ENCODE data around the gene COA3.

The COA3 gene

DNA sequence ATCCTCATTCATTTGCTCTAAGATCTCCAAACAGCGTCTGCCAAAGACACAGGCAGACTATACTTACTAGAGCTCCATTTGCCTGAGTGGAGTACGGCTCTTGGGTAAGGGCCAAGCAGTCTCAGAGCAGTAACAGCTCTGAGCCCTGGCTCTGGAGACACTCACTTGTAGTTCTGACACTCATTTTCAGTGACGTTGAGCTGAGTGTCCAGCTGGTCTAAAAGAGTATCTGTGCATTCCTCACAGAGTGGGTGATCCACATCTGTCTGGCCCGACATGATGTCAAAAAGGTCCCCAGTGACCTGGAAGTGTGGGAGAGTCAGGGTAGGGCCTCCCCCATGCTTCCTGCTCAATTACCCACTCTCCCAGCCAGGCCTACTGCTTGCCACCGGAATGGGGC is 19.9 kb upstream of the COA3 start:
- TF ChIP-seq, protein P1, sequence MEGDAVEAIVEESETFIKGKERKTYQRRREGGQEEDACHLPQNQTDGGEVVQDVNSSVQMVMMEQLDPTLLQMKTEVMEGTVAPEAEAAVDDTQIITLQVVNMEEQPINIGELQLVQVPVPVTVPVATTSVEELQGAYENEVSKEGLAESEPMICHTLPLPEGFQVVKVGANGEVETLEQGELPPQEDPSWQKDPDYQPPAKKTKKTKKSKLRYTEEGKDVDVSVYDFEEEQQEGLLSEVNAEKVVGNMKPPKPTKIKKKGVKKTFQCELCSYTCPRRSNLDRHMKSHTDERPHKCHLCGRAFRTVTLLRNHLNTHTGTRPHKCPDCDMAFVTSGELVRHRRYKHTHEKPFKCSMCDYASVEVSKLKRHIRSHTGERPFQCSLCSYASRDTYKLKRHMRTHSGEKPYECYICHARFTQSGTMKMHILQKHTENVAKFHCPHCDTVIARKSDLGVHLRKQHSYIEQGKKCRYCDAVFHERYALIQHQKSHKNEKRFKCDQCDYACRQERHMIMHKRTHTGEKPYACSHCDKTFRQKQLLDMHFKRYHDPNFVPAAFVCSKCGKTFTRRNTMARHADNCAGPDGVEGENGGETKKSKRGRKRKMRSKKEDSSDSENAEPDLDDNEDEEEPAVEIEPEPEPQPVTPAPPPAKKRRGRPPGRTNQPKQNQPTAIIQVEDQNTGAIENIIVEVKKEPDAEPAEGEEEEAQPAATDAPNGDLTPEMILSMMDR (IDR thresholded peaks at IDR 0.05; ENCODE audit: low read depth, low read length), result no peak
- peak; percentile 22 to 81 for DNase-seq (ENCODE audit: low read depth in 2 of 2)
- no peak overlapping the region for H3K4me3 ChIP-seq (replicated peaks in 1 of 2; ENCODE audit: low read depth in 2 of 2, low read length in 2 of 2)

DNA sequence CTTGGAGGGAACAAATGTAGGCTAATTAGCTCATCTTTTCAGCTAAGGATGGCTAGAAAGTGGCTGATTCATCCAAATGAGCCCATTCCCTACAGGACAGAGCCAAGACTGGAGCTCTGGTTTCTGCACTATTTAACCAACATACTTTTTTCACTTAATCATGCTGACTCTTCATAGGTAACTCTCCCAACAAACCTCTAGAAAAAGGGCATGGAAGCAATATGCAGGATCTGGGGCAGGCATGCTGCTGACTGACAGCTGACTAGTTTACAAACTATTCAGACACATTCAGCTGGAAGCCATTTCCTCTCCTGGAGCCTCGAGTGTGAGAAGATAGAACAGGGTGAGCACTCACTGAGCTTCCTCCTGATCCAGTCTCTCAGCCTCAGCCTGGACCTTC is 19.4 kb upstream of the COA3 start:
- TF ChIP-seq, protein P1 (IDR thresholded peaks at IDR 0.05; ENCODE audit: low read depth, low read length), result no peak
- DNase-seq (ENCODE audit: low read depth in 2 of 2), result peak in 1 of 2 donors; percentile 77

DNA sequence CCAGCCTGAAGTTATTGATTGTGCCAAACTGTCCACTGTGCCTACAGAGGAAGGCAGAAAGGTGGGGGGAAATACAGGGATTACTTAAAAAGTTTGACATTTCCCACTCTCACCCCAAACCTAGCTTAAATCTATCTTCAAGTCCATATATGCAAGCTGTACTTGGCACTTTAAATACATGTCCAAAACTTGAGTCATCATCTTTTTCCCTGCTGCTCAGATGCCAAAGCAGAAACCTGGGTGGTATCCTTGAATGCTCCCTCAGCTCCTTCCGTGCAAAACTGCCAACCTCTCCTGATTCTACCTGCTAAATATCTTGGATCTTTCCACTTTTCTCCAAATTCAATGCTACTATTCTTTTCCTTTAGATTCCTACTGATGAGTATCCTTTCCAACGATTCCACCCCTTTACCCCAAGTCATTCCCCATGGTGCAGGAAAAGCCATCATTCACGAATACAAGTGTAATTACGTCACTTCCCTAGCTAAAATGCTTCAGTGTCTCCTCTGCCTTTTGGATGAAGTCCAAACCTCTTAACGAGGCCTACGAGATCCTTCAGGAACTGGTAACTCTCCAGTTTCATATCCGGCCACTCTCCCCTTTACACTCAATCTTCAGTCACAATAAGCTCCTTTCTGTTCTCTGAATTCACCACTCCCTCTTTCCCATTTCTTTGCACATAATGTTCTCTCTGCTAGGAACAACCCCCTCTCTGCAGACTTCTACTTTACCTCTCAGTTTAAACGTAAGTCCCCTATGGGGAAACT is 16.3 kb upstream of the COA3 start:
- H3K4me3 ChIP-seq (replicated peaks in 1 of 2; ENCODE audit: low read depth in 2 of 2, low read length in 2 of 2), result no peak overlapping the region
- TF ChIP-seq, protein P1 (IDR thresholded peaks at IDR 0.05; ENCODE audit: low read depth, low read length), result no peak
- peak; percentile 94 to 98 for DNase-seq (ENCODE audit: low read depth in 2 of 2)

More for the DNA sequence above, 19.4 kb upstream of the COA3 start:
- no peak overlapping the region for H3K4me3 ChIP-seq (replicated peaks in 1 of 2; ENCODE audit: low read depth in 2 of 2, low read length in 2 of 2)

DNA sequence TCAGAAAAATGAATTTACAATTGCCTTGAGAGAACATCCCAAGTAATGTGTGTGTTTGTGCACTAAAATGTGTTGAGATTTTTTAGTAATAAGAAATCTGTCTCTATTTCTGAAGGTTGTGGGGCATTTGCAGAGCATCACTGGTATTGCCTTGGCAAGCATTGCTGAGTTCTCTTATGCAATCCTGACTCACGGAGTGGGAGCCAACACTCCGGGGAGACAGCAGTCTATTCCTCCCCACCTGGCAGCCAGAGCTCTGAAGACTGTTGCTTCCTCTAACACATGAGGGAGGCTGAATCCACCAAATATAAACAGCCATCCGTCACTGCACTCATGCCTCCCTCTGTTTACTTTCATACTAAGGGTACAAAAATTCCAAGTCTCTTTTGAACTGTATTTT is 10.7 kb upstream of the COA3 start:
- no peak overlapping the region for H3K4me3 ChIP-seq (replicated peaks in 1 of 2; ENCODE audit: low read depth in 2 of 2, low read length in 2 of 2)
- TF ChIP-seq, protein P1 (IDR thresholded peaks at IDR 0.05; ENCODE audit: low read depth, low read length), result no peak
- DNase-seq (ENCODE audit: low read depth in 2 of 2), result peak; percentile 83 to 91

DNA sequence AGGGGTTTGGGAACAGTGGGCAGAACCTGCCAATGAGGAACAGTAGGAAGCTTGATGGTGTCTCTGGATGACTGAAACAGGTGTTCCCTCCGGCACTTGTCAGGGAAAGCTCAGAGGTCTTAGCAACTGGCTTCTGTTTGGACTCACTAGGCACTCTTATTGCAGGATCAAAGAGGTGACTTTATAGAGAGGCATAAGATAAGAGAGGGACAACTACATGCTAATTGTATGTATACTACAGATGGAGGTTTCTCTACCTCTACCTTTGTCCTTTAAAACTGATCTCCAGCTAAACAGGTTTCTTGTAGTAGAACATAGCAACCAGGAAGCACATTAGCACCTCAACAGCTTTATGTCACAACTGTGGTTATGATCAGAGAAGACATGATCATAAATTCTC is 7.7 kb upstream of the COA3 start:
- H3K4me3 ChIP-seq (replicated peaks in 1 of 2; ENCODE audit: low read depth in 2 of 2, low read length in 2 of 2), result no peak overlapping the region
- DNase-seq (ENCODE audit: low read depth in 2 of 2), result no peak
- TF ChIP-seq, protein P1 (IDR thresholded peaks at IDR 0.05; ENCODE audit: low read depth, low read length), result no peak

DNA sequence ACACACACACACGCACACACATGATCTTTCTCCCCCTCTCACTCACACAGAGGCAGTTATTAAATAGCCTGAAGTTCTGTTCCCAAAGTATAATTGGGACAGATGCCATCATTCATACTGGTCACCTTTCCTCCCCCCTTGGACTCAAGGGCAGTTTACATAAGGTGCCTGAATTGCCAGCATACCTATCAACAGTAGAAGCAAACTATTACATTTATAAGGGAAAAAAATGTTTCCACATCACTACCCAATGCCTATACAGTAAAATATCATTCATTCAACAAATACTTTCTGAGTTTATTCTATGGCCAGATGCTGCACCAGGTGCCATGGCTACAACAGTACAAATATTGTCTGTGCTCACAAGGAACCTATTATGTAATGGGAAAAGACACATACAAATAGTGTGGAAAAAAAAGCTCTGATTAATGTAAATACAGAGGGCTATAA is 6.4 kb upstream of the COA3 start:
- TF ChIP-seq, protein P1 (IDR thresholded peaks at IDR 0.05; ENCODE audit: low read depth, low read length), result no peak
- DNase-seq (ENCODE audit: low read depth in 2 of 2), result no peak
- no peak overlapping the region for H3K4me3 ChIP-seq (replicated peaks in 1 of 2; ENCODE audit: low read depth in 2 of 2, low read length in 2 of 2)
